Measurements from ENCODE around the gene RRP36. TPM values are rescaled to one million over a fixed set of nuclear protein-coding genes. Genes with fewer than 3 reads are reported as not detected.
"Not testable (repeated sequence)": the region's sequence is repeated elsewhere in the genome, so short reads cannot be mapped to it uniquely, and the experiment has no call there.

The RRP36 gene
- polyA plus RNA-seq, 1 donor from 2014 or later, result 54.8 TPM

GRCh38 chr6:43037706-43038105 is 16.3 kb downstream of the RRP36 start:
- Mint-ChIP-seq H3K27me3 (no peaks in the 10 kb centered on the region), H3K36me3 (peaks cover 12% of the 10 kb centered on the region), H3K27ac (no peak overlapping the region), H3K9me3 (no peaks in the 10 kb centered on the region), H3K4me3 (no peak overlapping the region), H3K4me1 (peaks cover 0 to 3% (median 0%) of the 10 kb centered on the region in 3 donors)

GRCh38 chr6:43038727-43039126 is 17.3 kb downstream of the RRP36 start:
- H3K36me3 Mint-ChIP-seq, result peaks cover 8% of the 10 kb centered on the region
- H3K27ac Mint-ChIP-seq, result no peak overlapping the region
- H3K4me3 Mint-ChIP-seq, result no peak overlapping the region
- H3K27me3 Mint-ChIP-seq, result no peaks in the 10 kb centered on the region
- no peaks in the 10 kb centered on the region for H3K9me3 Mint-ChIP-seq
- no peaks in the 10 kb centered on the region for H3K4me1 Mint-ChIP-seq

- no peaks in the 10 kb centered on the region for H3K4me1 Mint-ChIP-seq
- H3K9me3 Mint-ChIP-seq, result no peaks in the 10 kb centered on the region
- H3K4me3 Mint-ChIP-seq, result no peak overlapping the region
- peaks cover 7% of the 10 kb centered on the region for H3K36me3 Mint-ChIP-seq
- H3K27ac Mint-ChIP-seq, result peak overlapping the region in 1 of 3 donors; percentile 47
- no peaks in the 10 kb centered on the region for H3K27me3 Mint-ChIP-seq
Measured at GRCh38 chr6:43040542-43041257, 19.3 kb downstream of the RRP36 start.

GRCh38 chr6:43041475-43041874 is 20.1 kb downstream of the RRP36 start:
- peak overlapping the region in 1 of 4 donors; percentile 85 for H3K4me3 Mint-ChIP-seq
- H3K36me3 Mint-ChIP-seq, H3K4me1 Mint-ChIP-seq, H3K27me3 Mint-ChIP-seq, H3K9me3 Mint-ChIP-seq: not testable (repeated sequence)
- peak overlapping the region in 1 of 3 donors; percentile 47 for H3K27ac Mint-ChIP-seq

GRCh38 chr6:43043310-43043709 is 21.9 kb downstream of the RRP36 start:
- H3K4me1 Mint-ChIP-seq, result peaks cover 0 to 3% (median 0%) of the 10 kb centered on the region in 3 donors
- H3K27me3 Mint-ChIP-seq, result no peaks in the 10 kb centered on the region
- H3K27ac Mint-ChIP-seq, result no peak overlapping the region
- no peak overlapping the region for H3K4me3 Mint-ChIP-seq
- peaks cover 5% of the 10 kb centered on the region for H3K36me3 Mint-ChIP-seq
- no peaks in the 10 kb centered on the region for H3K9me3 Mint-ChIP-seq

GRCh38 chr6:43045371-43045930 is 24.0 kb downstream of the RRP36 start:
- H3K4me1 Mint-ChIP-seq, result peaks cover 0 to 5% (median 0%) of the 10 kb centered on the region in 3 donors
- no peaks in the 10 kb centered on the region for H3K36me3 Mint-ChIP-seq
- no peaks in the 10 kb centered on the region for H3K9me3 Mint-ChIP-seq
- H3K27me3 Mint-ChIP-seq, result no peaks in the 10 kb centered on the region
- no peak overlapping the region for H3K27ac Mint-ChIP-seq
- no peak overlapping the region for H3K4me3 Mint-ChIP-seq

GRCh38 chr6:43047998-43048397 is 26.6 kb downstream of the RRP36 start:
- Mint-ChIP-seq H3K9me3 (no peaks in the 10 kb centered on the region), H3K4me1 (peaks cover 9 to 10% (median 10%) of the 10 kb centered on the region in 3 donors), H3K36me3 (no peaks in the 10 kb centered on the region), H3K27me3 (no peaks in the 10 kb centered on the region), H3K27ac (no peak overlapping the region), H3K4me3 (no peak overlapping the region)

- H3K36me3 Mint-ChIP-seq, result no peaks in the 10 kb centered on the region
- H3K4me3 Mint-ChIP-seq, result peak overlapping the region in 2 of 4 donors; percentile 8 to 28
- H3K27ac Mint-ChIP-seq, result no peak overlapping the region
- no peaks in the 10 kb centered on the region for H3K27me3 Mint-ChIP-seq
- H3K4me1 Mint-ChIP-seq, result peaks cover 13 to 23% (median 19%) of the 10 kb centered on the region in 3 donors
- H3K9me3 Mint-ChIP-seq, result no peaks in the 10 kb centered on the region
Measured at GRCh38 chr6:43050981-43051380, 29.6 kb downstream of the RRP36 start.

- Mint-ChIP-seq H3K36me3 (no peaks in the 10 kb centered on the region), H3K9me3 (no peaks in the 10 kb centered on the region), H3K4me3 (peak overlapping the region; percentile 89 to 99 (median 94)), H3K27ac (peak overlapping the region; percentile 90 to 96 (median 92)), H3K27me3 (no peaks in the 10 kb centered on the region), H3K4me1 (peaks cover 10 to 23% (median 19%) of the 10 kb centered on the region in 3 donors)
Measured at GRCh38 chr6:43052225-43052841, 30.9 kb downstream of the RRP36 start.

- Mint-ChIP-seq H3K27ac (peak overlapping the region; percentile 90 to 96 (median 92)), H3K4me1 (peaks cover 13 to 27% (median 20%) of the 10 kb centered on the region in 3 donors), H3K4me3 (peak overlapping the region; percentile 89 to 99 (median 94)), H3K36me3 (no peaks in the 10 kb centered on the region), H3K9me3 (no peaks in the 10 kb centered on the region), H3K27me3 (no peaks in the 10 kb centered on the region)
Measured at GRCh38 chr6:43052842-43053544, 31.6 kb downstream of the RRP36 start.

- Mint-ChIP-seq H3K9me3 (no peaks in the 10 kb centered on the region), H3K4me3 (peak within 1 kb of the TSS; percentile 89 to 99 (median 94)), H3K27ac (peak within 1 kb of the TSS; percentile 90 to 96 (median 92)), H3K36me3 (no peaks in the 10 kb centered on the region), H3K4me1 (peaks cover 19 to 34% (median 27%) of the 10 kb centered on the region in 3 donors), H3K27me3 (no peaks in the 10 kb centered on the region)
Measured at GRCh38 chr6:43053545-43054205, 32.3 kb downstream of the RRP36 start, which contains the start of gene CUL7. TSS of gene CUL7 (minus strand) at chr6:43053851. CDS start at chr6:43052788, 1,063 bp downstream.

GRCh38 chr6:43054206-43054943 is 33.0 kb downstream of the RRP36 start:
- Mint-ChIP-seq H3K27me3 (no peaks in the 10 kb centered on the region), H3K4me1 (peaks cover 21 to 38% (median 34%) of the 10 kb centered on the region in 3 donors), H3K27ac (peak overlapping the region; percentile 90 to 96 (median 92)), H3K4me3 (peak overlapping the region; percentile 89 to 99 (median 94)), H3K36me3 (no peaks in the 10 kb centered on the region), H3K9me3 (no peaks in the 10 kb centered on the region)

GRCh38 chr6:43055966-43056365 is 34.5 kb downstream of the RRP36 start:
- Mint-ChIP-seq H3K27ac (peak overlapping the region in 2 of 3 donors; percentile 17 to 51), H3K4me3 (peak overlapping the region; percentile 45 to 91 (median 71)), H3K9me3 (no peaks in the 10 kb centered on the region), H3K4me1 (peaks cover 30 to 51% (median 42%) of the 10 kb centered on the region in 3 donors), H3K36me3 (no peaks in the 10 kb centered on the region), H3K27me3 (no peaks in the 10 kb centered on the region)

GRCh38 chr6:43058531-43058930 is 37.1 kb downstream of the RRP36 start:
- H3K4me3 Mint-ChIP-seq, result peak overlapping the region; percentile 91 to 100 (median 98)
- H3K4me1 Mint-ChIP-seq, result peaks cover 29 to 40% (median 31%) of the 10 kb centered on the region in 3 donors
- H3K9me3 Mint-ChIP-seq, result no peaks in the 10 kb centered on the region
- no peaks in the 10 kb centered on the region for H3K36me3 Mint-ChIP-seq
- H3K27ac Mint-ChIP-seq, result peak overlapping the region in 2 of 3 donors; percentile 35 to 89
- H3K27me3 Mint-ChIP-seq, result no peaks in the 10 kb centered on the region
